NCI-H524 (cell line): ENCODE measurements around the gene SCLY.
"Not testable (repeated sequence)": the region's sequence is repeated elsewhere in the genome, so short reads cannot be mapped to it uniquely, and the experiment has no call there.

Source experiments
- DNase-seq, 2 experiments: peaks; one replicate each; lab custom pipeline; 2025; lab: John Stamatoyannopoulos, UW

The SCLY gene, protein sequence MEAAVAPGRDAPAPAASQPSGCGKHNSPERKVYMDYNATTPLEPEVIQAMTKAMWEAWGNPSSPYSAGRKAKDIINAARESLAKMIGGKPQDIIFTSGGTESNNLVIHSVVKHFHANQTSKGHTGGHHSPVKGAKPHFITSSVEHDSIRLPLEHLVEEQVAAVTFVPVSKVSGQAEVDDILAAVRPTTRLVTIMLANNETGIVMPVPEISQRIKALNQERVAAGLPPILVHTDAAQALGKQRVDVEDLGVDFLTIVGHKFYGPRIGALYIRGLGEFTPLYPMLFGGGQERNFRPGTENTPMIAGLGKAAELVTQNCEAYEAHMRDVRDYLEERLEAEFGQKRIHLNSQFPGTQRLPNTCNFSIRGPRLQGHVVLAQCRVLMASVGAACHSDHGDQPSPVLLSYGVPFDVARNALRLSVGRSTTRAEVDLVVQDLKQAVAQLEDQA

DNA sequence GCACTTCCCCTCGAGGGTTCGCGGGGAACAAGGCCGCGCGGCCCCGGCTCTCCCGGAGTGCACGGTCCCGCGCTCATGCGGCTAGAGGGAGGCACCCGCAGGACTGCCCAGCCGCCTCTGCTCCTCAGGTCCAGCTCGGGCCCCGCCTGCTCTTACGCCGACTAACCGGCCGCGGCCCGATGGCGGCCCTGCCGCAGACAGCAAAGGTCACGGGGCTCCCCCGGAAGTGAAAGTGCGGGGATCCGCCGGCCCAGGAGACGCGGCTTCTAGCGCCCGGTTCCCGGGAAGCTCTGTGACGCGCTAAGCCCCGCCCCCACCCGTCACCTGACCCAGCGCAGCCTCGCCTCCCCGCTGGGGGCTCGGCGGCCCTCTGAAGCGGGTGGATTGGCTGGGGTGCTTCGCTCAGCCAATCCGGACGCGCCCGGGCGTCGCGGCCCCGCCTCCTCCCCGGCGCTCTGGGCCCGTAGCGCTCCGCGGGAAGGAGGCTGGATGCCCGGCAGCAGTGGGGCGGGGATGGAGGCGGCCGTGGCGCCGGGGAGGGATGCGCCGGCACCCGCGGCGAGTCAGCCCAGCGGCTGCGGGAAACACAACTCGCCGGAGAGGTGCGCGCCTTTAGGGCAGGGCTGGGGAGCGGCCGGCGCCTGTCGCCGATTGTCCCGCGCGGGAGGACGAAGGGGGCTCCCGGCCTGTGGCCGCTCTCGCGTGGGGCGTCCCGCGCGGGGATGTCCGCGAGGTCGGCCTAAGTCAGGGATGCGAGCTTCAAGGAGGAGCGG, at the start of gene SCLY:
Gene SCLY, plus strand, starts transcription at position 460 of the 773 bp plus-strand sequence. Its CDS starts 54 bp downstream, at position 514.
- peak; percentile 93 to 95 for DNase-seq

DNA sequence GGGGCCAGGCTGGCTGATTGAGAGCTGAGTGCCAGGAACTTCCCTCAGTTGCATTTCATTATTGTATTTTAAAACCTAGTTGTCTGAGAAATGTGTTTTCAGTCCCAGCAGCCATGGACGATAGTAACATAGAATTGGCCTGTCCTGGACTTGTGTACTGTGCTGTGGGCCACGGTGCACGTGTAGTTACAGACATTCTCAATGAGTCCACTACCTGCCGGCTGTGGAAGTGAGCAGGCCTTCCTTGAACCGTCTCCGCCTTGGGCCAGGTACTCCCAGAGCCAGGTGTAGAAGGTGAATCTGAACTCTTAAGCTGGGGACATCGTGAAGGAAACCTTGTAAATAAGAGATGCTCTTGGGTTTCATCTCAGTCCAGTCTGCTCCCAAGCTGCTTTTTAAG, 47.0 kb upstream of the SCLY start:
- no peak for DNase-seq

DNA sequence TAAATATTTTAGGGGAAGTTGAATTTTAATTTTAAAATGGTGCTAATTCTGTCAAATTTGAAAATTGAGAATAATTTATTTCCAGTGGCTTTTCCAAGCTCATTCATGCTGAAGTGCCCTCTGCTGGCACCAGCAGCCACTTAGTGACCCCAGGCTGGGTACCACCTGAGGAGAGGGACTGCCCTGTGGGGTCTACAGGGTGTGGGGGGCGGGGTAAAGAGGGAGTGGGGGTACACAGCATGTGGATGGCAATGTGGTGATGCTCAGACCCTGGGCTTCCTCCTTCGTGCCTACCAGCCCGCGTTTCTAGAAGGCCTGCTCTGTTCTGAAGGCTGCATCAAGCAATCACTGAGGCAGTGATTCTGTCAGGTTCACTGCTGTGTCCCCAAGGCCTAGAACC, 45.1 kb upstream of the SCLY start:
- DNase-seq, result no peak

DNA sequence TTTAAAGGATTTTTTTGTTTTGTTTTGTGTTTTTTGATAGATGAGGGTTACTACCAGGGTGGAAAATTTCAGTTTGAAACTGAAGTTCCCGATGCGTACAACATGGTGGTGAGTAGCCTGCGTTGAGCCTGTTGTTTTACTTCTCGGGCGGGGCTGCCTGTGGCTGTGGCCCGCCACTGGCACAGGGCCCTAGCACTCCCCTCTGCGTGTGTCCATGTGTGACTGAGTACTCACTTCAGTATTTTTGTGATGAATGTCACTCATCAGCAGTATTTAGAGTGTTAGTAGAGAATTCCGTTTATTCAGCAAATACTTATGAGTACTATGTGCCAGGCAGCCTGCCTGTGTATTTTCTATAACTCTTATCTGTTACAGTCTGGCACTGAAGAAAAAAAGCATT, 44.3 kb upstream of the SCLY start:
- no peak for DNase-seq

DNA sequence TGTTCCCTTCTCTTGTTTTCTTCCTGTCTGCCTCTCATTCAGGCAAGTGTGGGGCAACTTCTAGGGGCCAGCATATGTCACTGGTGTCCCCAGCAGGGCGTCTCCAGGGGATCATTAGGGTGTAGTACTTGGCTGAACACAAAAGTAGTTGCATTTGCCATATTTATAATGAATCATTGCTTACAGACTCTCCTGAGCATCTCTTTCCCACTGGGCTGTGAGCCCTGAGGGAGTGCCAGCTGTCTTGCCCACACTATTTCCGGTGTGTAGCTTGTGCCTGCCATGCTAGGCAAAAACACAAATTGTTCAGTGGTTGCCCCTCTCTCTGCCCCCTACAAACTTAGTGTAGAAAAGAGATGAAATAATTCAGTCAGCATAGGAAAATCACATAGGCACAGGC, 40.8 kb upstream of the SCLY start:
- no peak for DNase-seq

DNA sequence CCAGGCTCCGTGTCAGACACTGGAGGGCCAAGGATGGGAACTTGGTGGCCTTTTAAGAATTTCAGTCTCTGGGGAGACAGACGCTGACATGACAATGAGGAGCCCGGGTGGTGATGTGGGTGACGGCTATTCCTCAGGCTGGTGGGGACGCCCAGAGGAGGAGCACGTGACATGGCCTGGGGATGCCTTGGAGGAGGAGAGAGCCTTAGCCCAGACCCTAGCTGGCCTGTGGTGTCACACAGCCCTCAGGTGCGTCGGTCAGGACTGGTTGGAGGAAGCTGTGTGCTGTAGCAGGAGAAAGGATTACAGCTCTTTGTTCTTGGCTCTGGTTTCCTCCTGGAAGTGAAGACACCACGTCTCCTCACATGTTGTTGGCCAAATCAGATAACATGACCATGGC, 40.0 kb upstream of the SCLY start:
- no peak for DNase-seq

DNA sequence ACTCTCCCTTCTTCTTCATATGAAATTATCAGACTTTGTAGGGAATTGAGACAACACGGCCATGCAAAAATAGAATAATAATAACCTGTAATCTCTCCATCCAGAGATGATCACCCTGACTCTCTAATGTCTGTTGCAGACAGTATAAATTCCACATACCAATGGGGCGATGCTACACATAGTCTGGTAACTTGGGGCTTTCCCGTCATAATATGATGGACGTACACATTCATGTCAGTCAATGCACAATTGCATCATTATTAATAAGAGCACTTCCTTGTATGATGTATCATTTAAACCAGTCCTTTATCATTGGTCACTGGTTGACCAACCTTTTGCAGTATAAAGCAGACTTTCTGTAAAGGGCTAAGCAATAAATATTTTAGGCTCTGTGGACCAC, 39.5 kb upstream of the SCLY start:
- no peak for DNase-seq

DNA sequence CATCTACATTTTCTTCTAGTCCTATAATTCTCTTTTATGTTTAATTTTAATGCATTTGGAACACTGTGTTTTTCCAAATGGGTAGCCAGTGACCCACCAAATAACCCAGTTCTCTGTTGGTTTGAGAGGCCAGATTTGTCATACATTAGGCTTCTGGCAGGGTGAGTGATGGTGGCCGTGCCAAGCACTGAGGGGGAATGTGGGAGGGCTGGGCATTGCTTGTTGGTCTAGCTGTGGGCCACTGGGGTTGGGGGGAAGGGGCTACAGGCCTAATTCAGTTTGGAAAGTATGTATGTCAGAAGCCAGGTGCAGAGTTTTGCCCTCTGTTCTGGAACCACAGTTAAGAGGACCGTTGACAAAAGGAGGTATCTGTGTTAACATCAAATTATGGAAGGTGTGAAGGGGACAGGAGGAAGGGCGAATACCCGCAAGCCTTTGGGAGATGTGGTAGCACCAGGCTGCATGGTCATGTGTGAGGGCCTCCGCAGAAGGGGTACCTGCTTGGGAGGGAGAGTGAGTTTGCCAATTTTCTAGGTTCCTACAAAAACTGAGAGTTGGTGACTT, 38.1 kb upstream of the SCLY start:
- DNase-seq, result no peak

DNA sequence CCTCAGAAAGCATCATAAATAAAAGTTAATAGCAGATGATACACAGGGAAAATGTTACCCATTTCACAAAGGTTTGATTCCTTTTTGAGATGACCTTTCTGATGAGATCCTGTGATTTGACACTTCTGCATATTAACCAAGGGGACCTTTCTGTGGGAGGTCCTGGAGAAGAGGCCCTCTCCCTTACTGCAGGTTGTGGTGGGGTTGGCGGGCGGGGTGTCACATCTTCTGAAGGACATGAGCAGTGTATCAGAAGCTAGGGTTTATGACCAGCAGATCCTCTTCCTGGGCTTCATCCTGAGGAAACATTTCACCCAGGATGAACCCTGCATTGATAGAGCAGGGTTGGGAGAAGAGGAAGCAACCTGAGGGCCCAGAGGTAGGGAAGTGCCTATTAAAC, 37.2 kb upstream of the SCLY start:
- no peak for DNase-seq

DNA sequence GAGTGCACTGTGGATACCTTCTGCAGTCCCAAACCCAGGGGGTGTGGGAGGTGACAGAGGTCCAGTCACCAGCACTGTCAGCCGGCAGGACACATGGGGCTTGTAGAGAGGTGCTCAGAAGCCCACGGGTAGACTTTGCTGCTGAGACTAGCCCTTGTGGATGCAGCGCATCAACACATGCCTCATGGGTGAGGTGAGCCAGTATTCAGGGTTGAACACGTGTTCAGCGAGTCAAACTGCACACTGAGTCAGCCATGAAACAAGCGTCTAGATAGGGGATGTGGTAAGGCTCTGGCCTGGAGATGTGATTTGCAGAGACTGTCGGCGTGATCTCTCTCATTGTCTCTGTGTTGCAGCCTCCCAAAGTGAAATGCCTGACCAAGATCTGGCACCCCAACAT, 35.8 kb upstream of the SCLY start:
- DNase-seq, result no peak

DNA sequence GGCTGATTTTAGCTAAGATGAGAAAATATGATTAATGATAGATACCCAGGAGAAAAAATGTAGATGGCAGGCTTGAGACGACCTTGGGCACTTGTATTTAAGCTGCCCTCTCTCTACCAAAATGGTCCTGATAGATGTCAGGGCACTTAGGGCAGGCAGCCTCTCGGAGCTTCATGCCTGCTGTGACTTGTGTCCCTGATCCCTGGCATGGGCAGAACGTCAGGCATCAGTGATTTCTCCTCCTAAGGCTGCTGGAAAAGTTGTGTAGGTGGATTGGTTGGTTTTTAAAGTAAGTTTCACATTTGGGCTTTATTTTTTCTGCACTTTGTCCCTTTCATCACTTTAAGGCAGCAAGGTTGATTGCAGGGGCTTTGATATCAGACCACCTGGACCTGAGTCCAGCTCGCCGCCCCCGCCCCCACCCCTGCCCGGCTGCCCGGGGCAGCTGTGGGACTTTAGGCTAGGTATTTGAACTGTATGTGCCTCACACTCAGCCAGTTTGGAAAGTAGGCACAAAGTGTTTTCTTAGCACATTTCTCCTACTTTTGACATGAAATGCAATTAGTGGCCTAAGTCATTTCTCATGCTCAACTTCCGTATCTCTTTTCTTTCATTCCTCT, 35.0 kb upstream of the SCLY start:
- no peak for DNase-seq

DNA sequence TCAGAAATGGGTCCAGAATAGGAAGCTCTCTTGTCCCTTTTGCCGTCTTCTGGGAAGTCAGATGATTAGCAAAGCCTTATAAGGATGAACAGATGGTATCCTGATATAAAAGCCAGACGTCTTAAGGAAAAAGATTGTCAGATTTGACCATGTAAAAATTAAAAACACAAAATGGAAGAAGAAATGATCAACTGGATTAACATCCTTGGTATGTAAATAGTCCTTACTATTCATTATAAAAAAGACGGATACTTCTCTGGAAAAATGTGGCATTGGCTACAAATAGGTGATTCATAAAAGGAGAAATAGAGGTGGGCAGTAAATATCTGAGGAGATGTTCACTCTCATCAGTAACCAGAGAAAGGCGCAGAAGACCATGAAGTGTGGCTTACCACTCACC, 33.7 kb upstream of the SCLY start:
- no peak for DNase-seq

DNA sequence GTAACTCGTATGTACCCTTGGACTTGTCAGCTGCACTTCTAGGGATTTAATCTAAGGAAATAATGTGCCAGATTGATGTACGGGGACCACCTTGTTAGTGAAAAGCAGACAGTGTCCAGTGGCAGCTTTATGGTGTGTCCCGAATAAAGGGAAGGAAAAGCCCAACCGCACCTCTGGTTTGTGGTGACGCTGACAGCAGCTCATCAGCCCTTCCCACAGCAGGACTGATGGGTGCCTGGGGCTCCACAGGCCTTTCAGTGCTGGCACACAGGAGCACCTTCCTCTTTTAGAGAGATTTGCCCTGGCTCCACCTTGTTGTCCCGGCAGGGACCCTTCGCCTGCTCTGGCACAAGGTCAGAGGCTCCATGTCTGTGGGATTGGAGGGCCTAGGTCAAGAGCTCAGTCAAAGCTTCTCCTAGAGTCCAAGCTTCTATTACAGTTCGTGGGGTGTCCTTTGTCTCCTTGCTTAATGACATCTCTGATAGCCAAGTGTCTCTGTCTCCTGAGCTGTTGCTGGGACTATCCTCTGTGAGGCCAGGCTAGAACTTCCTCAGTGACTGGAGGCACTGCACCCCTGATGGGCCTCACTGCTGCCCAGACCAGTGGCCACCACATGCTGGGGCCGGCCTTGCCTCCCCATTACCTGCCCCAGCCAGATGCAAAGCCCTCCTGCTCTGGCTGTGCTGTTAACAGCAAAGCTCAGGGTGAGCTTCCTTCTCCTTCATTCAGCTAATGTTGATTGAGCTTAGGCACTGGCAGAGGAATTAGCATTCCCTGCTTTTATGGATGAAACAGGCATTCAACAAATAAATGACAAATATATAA, 33.0 kb upstream of the SCLY start:
- no peak for DNase-seq

DNA sequence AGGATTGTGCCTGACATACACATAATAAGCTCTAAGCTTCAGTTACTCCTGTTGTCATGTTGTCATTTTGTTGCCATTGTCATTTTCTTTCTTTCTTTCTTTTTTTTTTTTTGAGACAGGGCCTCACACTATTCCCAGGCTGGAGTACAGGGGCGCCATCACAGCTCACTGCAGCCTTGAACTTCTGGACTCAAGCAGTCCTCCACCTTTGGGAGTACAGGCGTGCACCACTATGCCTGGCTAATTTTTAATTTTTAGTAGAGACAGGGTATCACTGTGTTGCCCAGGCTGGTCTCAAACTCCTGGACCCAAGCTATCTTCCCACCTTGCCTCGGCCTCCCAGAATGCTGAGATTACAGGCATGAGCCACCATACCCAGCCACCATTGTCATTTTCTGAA, 30.9 kb upstream of the SCLY start:
- no peak for DNase-seq

DNA sequence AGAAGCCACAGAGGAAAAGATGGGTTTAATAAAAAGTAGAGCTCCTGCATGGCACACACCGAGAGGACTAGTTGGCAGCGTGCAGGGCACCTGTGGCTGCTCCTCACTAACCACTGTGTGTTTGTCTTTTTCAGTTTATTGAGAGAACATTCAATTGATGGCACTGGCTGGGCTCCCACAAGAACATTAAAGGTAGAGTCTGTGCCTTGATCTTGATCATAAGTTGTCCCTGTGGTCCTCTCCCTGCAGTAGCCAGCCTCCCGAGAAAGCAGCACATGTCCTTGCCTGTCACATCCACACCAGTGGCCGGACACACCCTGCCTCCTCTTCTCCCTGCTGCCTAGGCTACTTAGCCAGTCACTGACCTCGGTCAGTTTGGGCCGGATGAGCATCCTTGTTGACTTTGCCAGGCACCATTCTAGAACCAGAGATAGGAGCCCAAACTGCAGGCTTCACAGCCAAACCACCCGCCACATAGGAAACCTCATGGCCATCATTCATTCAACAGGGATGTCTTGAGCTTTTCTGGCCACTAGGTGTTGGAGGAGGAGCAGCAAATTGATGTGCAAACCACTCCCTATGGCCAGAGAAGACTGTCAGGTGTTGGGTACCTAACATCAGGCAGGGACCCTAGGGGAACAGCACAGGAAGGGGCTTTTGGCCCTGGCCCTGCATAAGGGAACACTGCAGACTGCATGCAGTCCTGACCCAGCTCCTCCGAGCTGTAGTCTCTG, 30.2 kb upstream of the SCLY start:
- DNase-seq, result no peak

DNA sequence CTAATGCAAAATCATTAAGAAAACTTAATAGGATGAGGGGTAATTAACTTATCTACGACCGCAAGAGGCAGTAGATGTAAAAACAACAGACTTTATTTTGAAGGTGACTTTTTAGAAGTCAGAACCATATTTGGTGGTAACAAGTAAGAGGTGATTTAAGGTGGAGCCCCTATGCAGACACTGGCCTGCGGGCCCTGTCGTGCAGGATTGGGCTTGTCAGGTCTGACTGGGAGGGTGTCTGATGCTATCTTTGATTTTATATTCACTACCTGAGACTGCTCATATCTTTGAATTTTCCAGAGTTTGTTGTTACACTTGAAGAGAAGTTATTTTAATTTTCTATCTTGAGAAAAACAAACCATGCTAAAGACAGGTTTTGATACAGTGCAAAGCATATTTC, 29.1 kb upstream of the SCLY start:
- DNase-seq, result no peak

DNA sequence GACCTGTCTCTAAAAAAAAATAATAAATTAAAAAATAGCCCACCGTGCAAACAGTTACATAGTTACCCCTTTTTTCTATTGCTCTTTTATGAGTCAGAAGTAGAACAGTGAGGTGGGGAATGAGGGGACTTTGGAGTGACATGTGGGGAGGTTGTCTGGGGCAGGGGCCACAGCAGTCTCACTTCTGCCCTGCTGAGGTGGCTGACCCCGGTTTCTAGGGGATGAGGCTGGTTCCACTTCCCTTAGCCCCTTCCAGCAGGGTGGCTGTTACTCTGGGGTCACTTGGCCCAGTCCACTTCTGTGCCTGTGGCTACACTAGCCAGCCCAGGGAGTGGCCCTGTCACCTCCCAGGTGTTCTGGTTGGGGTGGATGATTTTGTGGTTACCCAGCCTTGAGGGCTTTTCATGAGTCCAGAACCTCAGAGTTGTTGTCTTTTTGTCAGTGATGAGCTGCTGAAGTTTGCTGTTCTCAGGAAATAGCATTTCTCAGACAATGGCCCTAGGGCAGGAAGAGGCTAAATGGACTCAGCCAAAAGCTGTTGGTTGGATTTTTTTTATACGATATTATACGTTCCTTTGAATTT, 28.0 kb upstream of the SCLY start:
- DNase-seq, result no peak

DNA sequence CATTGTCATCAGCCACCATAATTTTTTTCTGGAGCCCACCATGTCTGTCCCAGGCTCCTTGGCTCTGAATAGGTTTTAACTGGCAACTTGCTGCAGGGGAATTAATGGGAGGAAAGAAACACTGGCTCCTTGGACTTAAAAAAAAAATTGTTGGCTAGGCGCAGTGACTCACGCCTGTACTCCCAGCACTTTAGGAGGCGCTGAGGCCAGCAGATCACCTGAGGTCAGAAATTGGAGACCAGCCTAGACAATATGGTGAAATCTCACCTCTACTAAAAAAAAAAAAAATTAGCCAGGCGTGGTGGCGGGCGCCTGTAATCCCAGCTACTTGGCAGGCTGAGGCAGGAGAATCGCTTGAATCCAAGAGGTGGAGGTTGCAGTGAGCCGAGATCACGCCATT, 26.8 kb upstream of the SCLY start:
- DNase-seq, result not testable (repeated sequence)

DNA sequence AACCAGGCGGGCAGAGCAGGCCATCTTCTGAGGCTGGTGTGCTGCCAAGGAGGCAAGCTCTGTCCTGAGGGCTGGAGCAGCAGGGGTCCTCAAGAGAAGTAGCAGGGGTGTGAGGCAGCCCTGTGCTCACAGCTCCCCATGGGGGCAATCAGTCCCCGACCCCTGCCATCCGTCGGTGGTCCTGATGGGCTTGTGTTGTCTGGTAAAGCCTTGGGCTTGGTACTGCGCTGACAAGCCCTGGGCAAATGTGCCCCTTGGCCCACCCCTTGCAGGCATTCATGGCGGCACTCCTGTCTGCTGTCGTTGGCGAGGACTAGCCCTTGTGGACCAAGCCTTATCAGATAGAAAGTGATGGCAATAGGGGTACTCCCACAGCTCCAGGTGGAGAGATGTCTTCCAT, 22.6 kb upstream of the SCLY start:
- DNase-seq, result no peak

DNA sequence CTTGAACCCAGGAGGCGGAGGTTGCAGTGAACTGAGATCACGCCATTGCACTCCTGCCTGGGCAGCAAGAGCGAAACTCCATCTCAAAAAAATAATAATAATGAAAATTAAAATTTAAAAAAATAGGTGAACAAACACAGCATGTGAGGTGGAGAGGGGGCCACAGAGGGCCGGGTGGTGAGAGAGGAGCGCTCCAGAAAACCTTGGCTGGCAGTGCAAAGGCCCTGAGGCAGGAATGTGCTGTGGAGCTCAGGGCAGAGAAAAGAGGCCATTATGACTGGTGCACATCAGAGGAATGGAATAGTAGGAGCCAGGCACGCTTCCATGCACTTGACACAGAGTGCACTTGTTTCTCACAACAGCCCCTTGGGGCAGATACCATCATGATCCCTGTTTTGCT, 21.6 kb upstream of the SCLY start:
- DNase-seq, result no peak

DNA sequence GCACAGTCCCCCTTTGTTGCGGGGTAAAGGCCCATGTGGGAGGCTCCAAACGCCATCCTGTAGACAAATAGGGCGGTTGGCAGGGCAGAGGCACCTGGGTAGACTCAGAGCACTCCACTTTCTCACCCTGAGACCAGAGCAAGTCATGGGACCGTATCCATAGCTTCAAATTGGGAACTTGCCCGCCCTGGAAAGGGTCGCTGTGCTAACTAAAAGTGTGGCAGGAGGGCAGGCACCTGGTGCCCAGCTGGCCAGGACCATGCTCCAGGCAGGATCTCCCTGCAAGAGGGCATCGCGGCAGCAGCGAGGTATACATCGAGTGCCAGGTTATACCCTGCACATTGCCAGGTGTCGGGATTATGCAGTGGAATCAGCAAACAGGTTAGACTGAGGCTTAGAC, 20.8 kb upstream of the SCLY start:
- no peak for DNase-seq
